Natural killer cell (primary cell): ENCODE measurements around the gene KIF18A. TPM values are rescaled to one million over a fixed set of nuclear protein-coding genes. Genes with fewer than 3 reads are reported as not detected.

Source experiments
- ATAC-seq, 3 donors: fragments of 150-1000 bp in 2 of 3; fragments of 200-7000 bp in 1 of 3; cut with Tn5 transposase; 1 replicate in 1 of 3; 2 replicates in 2 of 3; pipeline ENCODE4 v1.10.0; 2021; ENCODE audit warnings: mild to moderate bottlenecking in 2 of 3, moderate library complexity in 2 of 3
- DNase-seq, 2 donors: peaks; one replicate each; pipeline versions ENCODE4 v3.0.0 to v3.0.0-alpha.2; 2013 to 2021; ENCODE audit warnings: mixed read lengths in 1 of 2
- H3K27ac ChIP-seq: one replicate; pipeline ENCODE4 v1.5.1; 2013; ENCODE audit warnings: mild to moderate bottlenecking, low read length
- H3K27me3 ChIP-seq: one replicate; pipeline ENCODE4 v1.6.1; 2013; ENCODE audit warnings: low read length; ENCODE audit not compliant: control insufficient read depth, insufficient read depth
- H3K36me3 ChIP-seq: one replicate; pipeline ENCODE4 v1.6.1; 2013; ENCODE audit warnings: low read length; ENCODE audit not compliant: control insufficient read depth, insufficient read depth
- H3K4me1 ChIP-seq: one replicate; pipeline ENCODE4 v1.6.1; 2013; ENCODE audit warnings: low read length; ENCODE audit not compliant: control insufficient read depth, insufficient read depth
- H3K4me3 ChIP-seq: one replicate; pipeline ENCODE4 v1.5.1; 2013; ENCODE audit warnings: low read length
- H3K9me3 ChIP-seq: one replicate; pipeline ENCODE4 v1.6.1; 2013; ENCODE audit warnings: low read length; ENCODE audit not compliant: control insufficient read depth, insufficient read depth
- H3K27ac Mint-ChIP-seq, 2 donors: one replicate each; pipeline ENCODE4 v1.8.0; 2022; ENCODE audit warnings: mild to moderate bottlenecking in 2 of 2, mixed read lengths in 2 of 2, moderate library complexity in 1 of 2
- H3K27me3 Mint-ChIP-seq, 2 donors: one replicate each; pipeline ENCODE4 v1.8.0; 2022; ENCODE audit warnings: low read depth in 2 of 2, mixed read lengths in 2 of 2
- H3K36me3 Mint-ChIP-seq: one replicate; pipeline ENCODE4 v1.8.0; 2022; ENCODE audit warnings: mixed read lengths
- H3K4me1 Mint-ChIP-seq, 2 donors: one replicate each; pipeline ENCODE4 v1.8.0; 2022; ENCODE audit warnings: mixed read lengths in 2 of 2
- H3K4me3 Mint-ChIP-seq: one replicate; pipeline ENCODE4 v1.8.0; 2022; ENCODE audit warnings: mild to moderate bottlenecking, moderate library complexity, mixed read lengths
- H3K9me3 Mint-ChIP-seq, 2 donors: one replicate each; pipeline ENCODE4 v1.8.0; 2022; ENCODE audit warnings: mixed read lengths in 2 of 2
- CTCF ChIP-seq: fragments of 200-600 bp; IDR thresholded peaks from one replicate; pipeline ENCODE4 v1.8.0; 2022; ENCODE audit warnings: antibody characterized with exemption
- WGBS: methylation state at CpG from one replicate; pipeline ENCODE4 v1.1.7; 2013; ENCODE audit warnings: missing lambda C conversion rate; ENCODE audit not compliant: insufficient coverage; 5-methylcytosine and 5-hydroxymethylcytosine counted together
- intact Hi-C: fragments of 100-400 bp; cut with micrococcal nuclease; formaldehyde crosslinking; loops from one replicate; pipeline ENCODE4 v1.14.2; 2022
- total RNA-seq, 4 donors: library from RNA; stranded (reverse); fragments of 120-200 nt in 1 of 4; gene quantifications; one replicate each; pipeline versions ENCODE4 v1.2.3 to v1.2.4, GENCODE V29; 2013 to 2022

The KIF18A gene
- total RNA-seq, 3 donors from 2014 or later (not counting 1 experiment from before 2014, with no cell fraction given), result 3.7 to 6.9 (median 5.5) TPM

GRCh38 chr11:28026634-28027290, 81.2 kb downstream of the KIF18A start:
- peaks cover 0 to 3% of the 10 kb centered on the region in 2 donors for H3K9me3 Mint-ChIP-seq
- Histone ChIP-seq H3K9me3 (no peaks in the 10 kb centered on the region), H3K27ac (no peak overlapping the region), H3K4me1 (no peaks in the 10 kb centered on the region), H3K27me3 (no peaks in the 10 kb centered on the region), H3K4me3 (no peak overlapping the region), H3K36me3 (no peaks in the 10 kb centered on the region)
- no peak for TF ChIP-seq CTCF
- ATAC-seq, result no peak
- whole genome bisulfite sequencing, result no CpG with 5 or more reads among the region's 2 CpGs
- H3K4me1 Mint-ChIP-seq, result no peaks in the 10 kb centered on the region
- no peak for DNase-seq
- H3K27ac Mint-ChIP-seq, result no peak overlapping the region
- H3K27me3 Mint-ChIP-seq, result no peaks in the 10 kb centered on the region
- intact Hi-C loops, result no loop called here
- H3K4me3 Mint-ChIP-seq, result no peak overlapping the region
- peaks cover 3% of the 10 kb centered on the region for H3K36me3 Mint-ChIP-seq

GRCh38 chr11:28017816-28018215, 90.1 kb downstream of the KIF18A start:
- no peak for ATAC-seq
- no peaks in the 10 kb centered on the region for H3K36me3 Mint-ChIP-seq
- no peaks in the 10 kb centered on the region for H3K4me1 ChIP-seq

GRCh38 chr11:28011813-28012212, 96.1 kb downstream of the KIF18A start:
- Histone ChIP-seq H3K9me3 (no peaks in the 10 kb centered on the region), H3K36me3 (no peaks in the 10 kb centered on the region), H3K27me3 (no peaks in the 10 kb centered on the region), H3K4me1 (no peaks in the 10 kb centered on the region), H3K27ac (no peak overlapping the region), H3K4me3 (no peak overlapping the region)
- intact Hi-C loops, result no loop called here
- TF ChIP-seq CTCF, result no peak
- DNase-seq, result no peak
- H3K9me3 Mint-ChIP-seq, result peaks cover 0 to 2% of the 10 kb centered on the region in 2 donors
- no peak for ATAC-seq
- H3K4me1 Mint-ChIP-seq, result no peaks in the 10 kb centered on the region
- no peak overlapping the region for H3K27ac Mint-ChIP-seq
- 63% methylated on average over 1 of the region's 4 CpGs for WGBS
- H3K27me3 Mint-ChIP-seq, result no peaks in the 10 kb centered on the region
- no peaks in the 10 kb centered on the region for H3K36me3 Mint-ChIP-seq
- H3K4me3 Mint-ChIP-seq, result no peak overlapping the region

More at GRCh38 chr11:28017816-28018215, 90.1 kb downstream of the KIF18A start:
- Histone ChIP-seq H3K4me3 (no peak overlapping the region), H3K27ac (no peak overlapping the region), H3K9me3 (no peaks in the 10 kb centered on the region), H3K36me3 (no peaks in the 10 kb centered on the region), H3K27me3 (no peaks in the 10 kb centered on the region)
- no peak for TF ChIP-seq CTCF
- 96% methylated on average over 2 of the region's 2 CpGs for WGBS
- no peak overlapping the region for H3K4me3 Mint-ChIP-seq
- H3K9me3 Mint-ChIP-seq, result no peaks in the 10 kb centered on the region
- no peak overlapping the region for H3K27ac Mint-ChIP-seq
- H3K4me1 Mint-ChIP-seq, result no peaks in the 10 kb centered on the region
- intact Hi-C loops, result no loop called here
- H3K27me3 Mint-ChIP-seq, result no peaks in the 10 kb centered on the region
- no peak for DNase-seq

GRCh38 chr11:28009996-28010395, 98.0 kb downstream of the KIF18A start:
- intact Hi-C loops, result no loop called here
- Histone ChIP-seq H3K36me3 (no peaks in the 10 kb centered on the region), H3K9me3 (no peaks in the 10 kb centered on the region), H3K4me1 (no peaks in the 10 kb centered on the region), H3K4me3 (no peak overlapping the region), H3K27me3 (no peaks in the 10 kb centered on the region), H3K27ac (no peak overlapping the region)
- no peak for DNase-seq
- Mint-ChIP-seq H3K4me1 (no peaks in the 10 kb centered on the region), H3K27ac (no peak overlapping the region), H3K27me3 (no peaks in the 10 kb centered on the region), H3K4me3 (no peak overlapping the region), H3K36me3 (no peaks in the 10 kb centered on the region), H3K9me3 (peaks cover 0 to 2% of the 10 kb centered on the region in 2 donors)
- WGBS, result no CpG with 5 or more reads among the region's 1 CpG
- TF ChIP-seq CTCF, result no peak
- no peak for ATAC-seq
